Smooth muscle cell (in vitro differentiated cells): ENCODE measurements around the gene PSMD11. TPM values are rescaled to one million over a fixed set of nuclear protein-coding genes. Genes with fewer than 3 reads are reported as not detected.

Experiments
- DNase-seq: peaks from one replicate; lab custom pipeline; 2025; ENCODE audit not compliant: unreplicated experiment; lab: John Stamatoyannopoulos, UW
- H2AFZ ChIP-seq: fragments of 200-600 bp; sonication (generic); 2 replicates; pipeline ENCODE4 v1.6.0; 2016; ENCODE audit warnings: antibody characterized with exemption, low read depth, mild to moderate bottlenecking
- H3F3A ChIP-seq: fragments of 200-600 bp; sonication (generic); 2 replicates; pipeline ENCODE4 v1.6.0; 2017; ENCODE audit warnings: antibody characterized with exemption, low read depth
- H3K27ac ChIP-seq: fragments of 200-600 bp; sonication (generic); 2 replicates; pipeline ENCODE4 v1.5.1; 2016; ENCODE audit warnings: low read depth, mild to moderate bottlenecking
- H3K27me3 ChIP-seq: fragments of 200-600 bp; sonication (generic); 2 replicates; pipeline ENCODE4 v1.6.1; 2016; ENCODE audit warnings: low read depth, mild to moderate bottlenecking
- H3K36me3 ChIP-seq: fragments of 200-600 bp; sonication (generic); 2 replicates; pipeline ENCODE4 v1.5.1; 2016; ENCODE audit warnings: low read depth
- H3K4me1 ChIP-seq: fragments of 200-600 bp; sonication (generic); 2 replicates; pipeline ENCODE4 v1.5.1; 2016; ENCODE audit warnings: low read depth
- H3K4me2 ChIP-seq: fragments of 200-600 bp; sonication (generic); 2 replicates; pipeline ENCODE4 v1.6.0; 2016; ENCODE audit warnings: mild to moderate bottlenecking
- H3K4me3 ChIP-seq: fragments of 200-600 bp; sonication (generic); 2 replicates; pipeline ENCODE4 v1.5.1; 2016; ENCODE audit warnings: mild to moderate bottlenecking
- H3K79me2 ChIP-seq: fragments of 200-600 bp; sonication (generic); 2 replicates; pipeline ENCODE4 v1.6.0; 2016; ENCODE audit warnings: low read depth, mild to moderate bottlenecking
- H3K9ac ChIP-seq: fragments of 200-600 bp; sonication (generic); 2 replicates; pipeline ENCODE4 v1.6.0; 2016; ENCODE audit warnings: low read depth
- H3K9me3 ChIP-seq: fragments of 200-600 bp; sonication (generic); replicated peaks from 2 replicates; pipeline ENCODE4 v1.5.1; 2016; ENCODE audit warnings: low read depth
- H4K20me1 ChIP-seq: fragments of 200-600 bp; sonication (generic); 2 replicates; pipeline ENCODE4 v1.6.0; 2016; ENCODE audit warnings: low read depth
- CTCF ChIP-seq: fragments of 200-600 bp; sonication (generic); IDR thresholded peaks from 2 replicates; pipeline ENCODE4 v1.5.1; 2017; ENCODE audit warnings: borderline replicate concordance, mild to moderate bottlenecking, antibody characterized with exemption; ENCODE audit not compliant: insufficient read depth, poor library complexity, severe bottlenecking
- WGBS: methylation state at CpG from one replicate; pipeline ENCODE4 v1.1.7; 2016; ENCODE audit warnings: low lambda C conversion rate; 5-methylcytosine and 5-hydroxymethylcytosine counted together
- polyA plus RNA-seq: library from polyadenylated mRNA; unstranded; fragments of >200 nt; fragmentation: Nextera tagmentation; extraction: Ambion mirVana; gene quantifications from 2 replicates; pipeline ENCODE4 v1.2.1, GENCODE V29; 2016
- total RNA-seq: library from RNA; depleted of rRNA; stranded (reverse); fragments of >200 nt; gene quantifications from 2 replicates; pipeline ENCODE4 v1.2.3, GENCODE V29; 2014

Gene PSMD11
- total and polyA plus RNA-seq, 2 experiments from 2014 or later, result 46.9 to 150 TPM

- Histone ChIP-seq H3F3A (peaks cover 4% of the 10 kb centered on the region), H3K27ac (no peak overlapping the region), H4K20me1 (no peaks in the 10 kb centered on the region), H2AFZ (no peak overlapping the region), H3K27me3 (no peaks in the 10 kb centered on the region), H3K4me1 (peaks cover 24% of the 10 kb centered on the region), H3K4me2 (no peak overlapping the region), H3K36me3 (no peaks in the 10 kb centered on the region), H3K4me3 (no peak overlapping the region), H3K79me2 (no peaks in the 10 kb centered on the region), H3K9ac (no peak overlapping the region), H3K9me3 (no peaks in the 10 kb centered on the region)
- TF ChIP-seq CTCF, result no peak
- no peak for DNase-seq
- WGBS, result 81% methylated on average over 12 of the region's 12 CpGs
Observed at GRCh38 chr17:32516940-32517701, 72.8 kb downstream of the PSMD11 start.

GRCh38 chr17:32517982-32518381 lies 73.7 kb downstream of the PSMD11 start:
- Histone ChIP-seq H3K4me1 (peaks cover 24% of the 10 kb centered on the region), H3K27ac (no peak overlapping the region), H3K79me2 (no peaks in the 10 kb centered on the region), H3K4me3 (no peak overlapping the region), H2AFZ (no peak overlapping the region), H3K27me3 (no peaks in the 10 kb centered on the region), H4K20me1 (no peaks in the 10 kb centered on the region), H3K9ac (no peak overlapping the region), H3K9me3 (no peaks in the 10 kb centered on the region), H3K36me3 (no peaks in the 10 kb centered on the region), H3K4me2 (no peak overlapping the region), H3F3A (peaks cover 4% of the 10 kb centered on the region)
- DNase-seq, result no peak
- WGBS, result 93% methylated on average over 6 of the region's 7 CpGs
- no peak for TF ChIP-seq CTCF

- H3K4me2 ChIP-seq, result peak overlapping the region; percentile 95
- H3K9me3 ChIP-seq, result no peaks in the 10 kb centered on the region
- no peaks in the 10 kb centered on the region for H3K36me3 ChIP-seq
- peaks cover 4% of the 10 kb centered on the region for H3F3A ChIP-seq
- peak overlapping the region; percentile 50 for H3K9ac ChIP-seq
- no peak for DNase-seq
- no peaks in the 10 kb centered on the region for H3K27me3 ChIP-seq
- peak overlapping the region; percentile 43 for H3K27ac ChIP-seq
- H3K4me1 ChIP-seq, result peaks cover 24% of the 10 kb centered on the region
- H3K4me3 ChIP-seq, result peak overlapping the region; percentile 58
- H4K20me1 ChIP-seq, result no peaks in the 10 kb centered on the region
- WGBS, result 25% methylated on average over 31 of the region's 31 CpGs
- peak overlapping the region; percentile 16 for H2AFZ ChIP-seq
- H3K79me2 ChIP-seq, result no peaks in the 10 kb centered on the region
- TF ChIP-seq CTCF, result no peak
Observed at GRCh38 chr17:32518646-32519227, 74.4 kb downstream of the PSMD11 start.
